Endothelial cell of umbilical vein (primary cell): Measurements from ENCODE around the gene MUC7. TPM values are rescaled to one million over a fixed set of nuclear protein-coding genes. Genes with fewer than 3 reads are reported as not detected.

Source experiments
- BruUV-seq: library from RNA; stranded (reverse); fragments of 400-500 nt; replicated peaks from 2 replicates; lab custom pipeline; 2021; lab: Mats Ljungman, UMichigan
- CTCF ChIA-PET: fragments of 300-600, 350-600 bp; sonication (Branson Sonifier 250); formaldehyde crosslinking; loops from one replicate; lab custom pipeline; 2021; ENCODE audit warnings: antibody characterized with exemption, inconsistent platforms; lab: Charles Lee
- POLR2A ChIA-PET: fragments of 300-600, 350-600 bp; sonication (Branson Sonifier 250); formaldehyde crosslinking; loops from one replicate; lab custom pipeline; 2021; ENCODE audit warnings: antibody characterized with exemption, inconsistent platforms; lab: Charles Lee
- DNase-seq: peaks from one replicate; pipeline ENCODE4 v3.0.0-alpha.2; 2011; ENCODE audit warnings: low read depth, low spot score
- FAIRE-seq: peaks from 2 replicates; lab custom pipeline; 2011; peaks lifted over from hg19 to GRCh38; lab: Jason Lieb, UNC
- H2AFZ ChIP-seq: 2 replicates; pipeline ENCODE4 v1.6.0; 2012; ENCODE audit warnings: low read depth, low read length, control low read depth, inconsistent platforms
- H3K27ac ChIP-seq: 2 replicates; pipeline ENCODE4 v1.5.1; 2011; ENCODE audit warnings: low read depth, mild to moderate bottlenecking, control low read depth, low read length, moderate library complexity; ENCODE audit not compliant: insufficient read depth
- H3K27me3 ChIP-seq, 2 experiments: 2 replicates each; pipeline versions ENCODE4 v1.6.0 to v1.6.1; 2011; ENCODE audit warnings: low read length in 2 of 2, mixed read lengths in 1 of 2; ENCODE audit not compliant: control insufficient read depth in 2 of 2, insufficient read depth in 2 of 2
- H3K36me3 ChIP-seq, 2 experiments: 2 replicates in 1 of 2; 3 replicates in 1 of 2; pipeline ENCODE4 v1.5.1; 2011; ENCODE audit warnings: low read length in 2 of 2, mild to moderate bottlenecking in 1 of 2, moderate library complexity in 1 of 2; ENCODE audit not compliant: control insufficient read depth in 2 of 2, insufficient read depth in 2 of 2; ENCODE audit errors: extremely low read depth in 1 of 2
- H3K4me1 ChIP-seq: 3 replicates; pipeline ENCODE4 v1.5.1; 2011; ENCODE audit warnings: mild to moderate bottlenecking, low read length; ENCODE audit not compliant: control insufficient read depth, insufficient read depth; ENCODE audit errors: extremely low read depth
- H3K4me2 ChIP-seq: 2 replicates; pipeline ENCODE4 v1.6.1; 2011; ENCODE audit warnings: low read length, control low read depth, mixed read lengths; ENCODE audit not compliant: insufficient read depth
- H3K4me3 ChIP-seq, 3 experiments: fragments of 200-600 bp in 1 of 3; sonication (generic), shearing (Covaris generic) in 1 of 3; replicated peaks in 1 of 3; 2 replicates each; pipeline ENCODE4 v1.5.1; 2011 to 2016; ENCODE audit warnings: control low read depth in 3 of 3, low read length in 3 of 3, mild to moderate bottlenecking in 2 of 3, inconsistent platforms in 1 of 3, low read depth in 1 of 3, moderate library complexity in 1 of 3; ENCODE audit not compliant: insufficient read depth in 1 of 3
- H3K79me2 ChIP-seq: 2 replicates; pipeline ENCODE4 v1.6.0; 2012; ENCODE audit warnings: low read length, inconsistent platforms; ENCODE audit not compliant: control insufficient read depth, insufficient read depth
- H3K9ac ChIP-seq: replicated peaks from 2 replicates; pipeline ENCODE3; 2011; ENCODE audit warnings: low read length, control low read depth; ENCODE audit not compliant: insufficient read depth; ENCODE audit errors: extremely low read depth
- H3K9me1 ChIP-seq: replicated peaks from 3 replicates; pipeline ENCODE4 v1.6.0; 2011; ENCODE audit warnings: mild to moderate bottlenecking, low read length; ENCODE audit not compliant: control insufficient read depth, insufficient read depth; ENCODE audit errors: extremely low read depth
- H3K9me3 ChIP-seq: replicated peaks from 2 replicates; pipeline ENCODE4 v1.5.1; 2012; ENCODE audit warnings: low read length, inconsistent platforms; ENCODE audit not compliant: control insufficient read depth, insufficient read depth
- H4K20me1 ChIP-seq: replicated peaks from 2 replicates; pipeline ENCODE3; 2011; ENCODE audit warnings: mild to moderate bottlenecking, low read length; ENCODE audit not compliant: control insufficient read depth, insufficient read depth; ENCODE audit errors: extremely low read depth
- EZH2 ChIP-seq: IDR thresholded peaks from 2 replicates; pipeline ENCODE4 v1.6.1; 2012; ENCODE audit warnings: borderline replicate concordance, low read depth, mild to moderate bottlenecking, moderate library complexity, low read length, inconsistent platforms; ENCODE audit not compliant: severe bottlenecking
- FOS ChIP-seq: IDR thresholded peaks from 2 replicates; pipeline ENCODE4 v1.6.1; 2011; ENCODE audit warnings: mild to moderate bottlenecking, low read length, moderate library complexity, borderline replicate concordance; ENCODE audit not compliant: insufficient read depth
- GATA2 ChIP-seq: IDR thresholded peaks from 2 replicates; pipeline ENCODE4 v1.7.0; 2011; ENCODE audit warnings: low read depth, mild to moderate bottlenecking, moderate library complexity, mixed read lengths, low read length; ENCODE audit not compliant: insufficient read length, insufficient read depth
- JUN ChIP-seq: IDR thresholded peaks from 2 replicates; pipeline ENCODE4 v1.6.1; 2011; ENCODE audit warnings: borderline replicate concordance, low read depth; ENCODE audit not compliant: insufficient read length, insufficient read depth
- MYC ChIP-seq: IDR thresholded peaks from one replicate; pipeline ENCODE4 v1.6.1; 2011; ENCODE audit warnings: mild to moderate bottlenecking, low read depth, low read length
- POLR2A ChIP-seq: IDR thresholded peaks from 2 replicates; pipeline ENCODE4 v1.6.1; 2012; ENCODE audit warnings: low read depth, mild to moderate bottlenecking, control low read depth, low read length
- POLR2AphosphoS5 ChIP-seq: IDR thresholded peaks from 2 replicates; pipeline ENCODE4 v1.6.1; 2012; ENCODE audit warnings: low read depth, mild to moderate bottlenecking, control low read depth, low read length, moderate library complexity; ENCODE audit not compliant: insufficient read depth
- dilution Hi-C: fragments of 300-500 bp; cut with MboI; formaldehyde crosslinking; loops from one replicate; pipeline ENCODE4 v1.15.0; 2019; ENCODE audit warnings: low sequenced_read_pairs; ENCODE audit not compliant: extremely low pct_ligation_motif_present
- intact Hi-C: fragments of 100-400 bp; cut with micrococcal nuclease; formaldehyde crosslinking; loops from one replicate; pipeline ENCODE4 v1.10.0; 2022
- polyA plus RNA-seq, 4 experiments: library from polyadenylated mRNA; depleted of rRNA in 3 of 4; stranded (reverse) in 3 of 4; unstranded in 1 of 4; fragments of >200 nt; gene quantifications; 2 replicates each; pipeline versions ENCODE4 v1.2.1 to v1.2.3, GENCODE V29; 2011 to 2012; ENCODE audit warnings: missing spikeins in 1 of 4
- total RNA-seq: library from RNA; stranded (reverse); gene quantifications from 2 replicates; pipeline ENCODE4 v1.2.3, GENCODE V29; 2021
- TF ChIP-seq, protein P1 (sequence below): IDR thresholded peaks from 2 replicates; pipeline ENCODE4 v1.6.1; 2011; ENCODE audit not compliant: insufficient read depth, insufficient read length
- TF ChIP-seq, protein P2 (sequence below), 2 donors: IDR thresholded peaks; 1 replicate in 1 of 2; 2 replicates in 1 of 2; pipeline ENCODE4 v1.5.1; 2011; ENCODE audit warnings: low read length in 2 of 2, mild to moderate bottlenecking in 2 of 2, moderate library complexity in 2 of 2, control low read depth in 1 of 2, inconsistent platforms in 1 of 2, low read depth in 1 of 2; ENCODE audit not compliant: insufficient read depth in 1 of 2; ENCODE audit errors: extremely low read depth in 1 of 2

MUC7 gene
- total and polyA plus RNA-seq, 2 donors (not counting 3 experiments of a cell fraction or from before 2014, with no cell fraction given), result not detected

DNA sequence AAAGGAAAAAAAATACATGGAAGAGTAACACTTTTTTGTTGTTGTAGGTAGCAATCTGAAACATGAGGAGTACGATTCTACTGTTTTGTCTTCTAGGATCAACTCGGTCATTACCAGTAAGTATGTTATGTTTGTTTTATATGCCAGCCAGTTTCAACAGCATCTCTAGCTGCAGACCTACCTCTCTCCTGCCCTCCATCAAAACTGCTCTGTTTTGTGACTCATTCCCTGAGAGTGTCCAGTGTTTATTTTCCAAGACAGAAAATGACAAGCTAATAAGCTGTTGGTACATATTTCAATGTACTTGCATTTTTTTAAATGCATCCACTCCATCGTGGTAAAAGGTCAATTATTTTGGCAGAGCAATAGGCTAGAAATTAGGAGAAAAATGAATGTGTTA lies 46.7 kb downstream of the MUC7 start:
- Histone ChIP-seq H4K20me1 (no peaks in the 10 kb centered on the region), H3K4me3 (no peak overlapping the region), H3K4me2 (no peak overlapping the region), H3K27me3 (no peaks in the 10 kb centered on the region), H3K9ac (no peak overlapping the region), H2AFZ (no peak overlapping the region), H3K36me3 (no peaks in the 10 kb centered on the region), H3K79me2 (no peaks in the 10 kb centered on the region), H3K27ac (no peak overlapping the region), H3K4me1 (no peaks in the 10 kb centered on the region), H3K9me3 (no peaks in the 10 kb centered on the region), H3K9me1 (no peaks in the 10 kb centered on the region)
- FAIRE-seq (no peak), DNase-seq (no peak)
- intact Hi-C loops, result no loop called here
- TF ChIP-seq FOS, result no peak
- no peak for TF ChIP-seq POLR2A
- TF ChIP-seq, protein P1, sequence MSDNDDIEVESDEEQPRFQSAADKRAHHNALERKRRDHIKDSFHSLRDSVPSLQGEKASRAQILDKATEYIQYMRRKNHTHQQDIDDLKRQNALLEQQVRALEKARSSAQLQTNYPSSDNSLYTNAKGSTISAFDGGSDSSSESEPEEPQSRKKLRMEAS, result no peak
- no peak for TF ChIP-seq POLR2AphosphoS5
- TF ChIP-seq JUN, result no peak
- TF ChIP-seq EZH2, result no peak
- TF ChIP-seq MYC, result no peak
- TF ChIP-seq, protein P2, sequence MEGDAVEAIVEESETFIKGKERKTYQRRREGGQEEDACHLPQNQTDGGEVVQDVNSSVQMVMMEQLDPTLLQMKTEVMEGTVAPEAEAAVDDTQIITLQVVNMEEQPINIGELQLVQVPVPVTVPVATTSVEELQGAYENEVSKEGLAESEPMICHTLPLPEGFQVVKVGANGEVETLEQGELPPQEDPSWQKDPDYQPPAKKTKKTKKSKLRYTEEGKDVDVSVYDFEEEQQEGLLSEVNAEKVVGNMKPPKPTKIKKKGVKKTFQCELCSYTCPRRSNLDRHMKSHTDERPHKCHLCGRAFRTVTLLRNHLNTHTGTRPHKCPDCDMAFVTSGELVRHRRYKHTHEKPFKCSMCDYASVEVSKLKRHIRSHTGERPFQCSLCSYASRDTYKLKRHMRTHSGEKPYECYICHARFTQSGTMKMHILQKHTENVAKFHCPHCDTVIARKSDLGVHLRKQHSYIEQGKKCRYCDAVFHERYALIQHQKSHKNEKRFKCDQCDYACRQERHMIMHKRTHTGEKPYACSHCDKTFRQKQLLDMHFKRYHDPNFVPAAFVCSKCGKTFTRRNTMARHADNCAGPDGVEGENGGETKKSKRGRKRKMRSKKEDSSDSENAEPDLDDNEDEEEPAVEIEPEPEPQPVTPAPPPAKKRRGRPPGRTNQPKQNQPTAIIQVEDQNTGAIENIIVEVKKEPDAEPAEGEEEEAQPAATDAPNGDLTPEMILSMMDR (IDR thresholded peaks at IDR 0.05; ENCODE audit: extremely low read depth in 1 of 2, insufficient read depth in 1 of 2, low read depth in 1 of 2, low read length in 2 of 2), result no peak
- no peak for TF ChIP-seq GATA2
- dilution Hi-C loops, result no loop called here
- ChIA-PET CTCF (interaction anchor here (0.7 kb wide), 1 partner anchor 1201 kb away, joined by 3 read pairs; no protein-coding TSS in a partner anchor), POLR2A (no interaction called here)
- BruUV-seq, result no TSS peak
